ENCODE measurements around the gene NBPF3. TPM values are rescaled to one million over a fixed set of nuclear protein-coding genes. Genes with fewer than 3 reads are reported as not detected.
"Not testable (repeated sequence)": the region's sequence is repeated elsewhere in the genome, so short reads cannot be mapped to it uniquely, and the experiment has no call there.

Gene NBPF3
- total RNA-seq, 1 donor: 13.6 TPM

DNA sequence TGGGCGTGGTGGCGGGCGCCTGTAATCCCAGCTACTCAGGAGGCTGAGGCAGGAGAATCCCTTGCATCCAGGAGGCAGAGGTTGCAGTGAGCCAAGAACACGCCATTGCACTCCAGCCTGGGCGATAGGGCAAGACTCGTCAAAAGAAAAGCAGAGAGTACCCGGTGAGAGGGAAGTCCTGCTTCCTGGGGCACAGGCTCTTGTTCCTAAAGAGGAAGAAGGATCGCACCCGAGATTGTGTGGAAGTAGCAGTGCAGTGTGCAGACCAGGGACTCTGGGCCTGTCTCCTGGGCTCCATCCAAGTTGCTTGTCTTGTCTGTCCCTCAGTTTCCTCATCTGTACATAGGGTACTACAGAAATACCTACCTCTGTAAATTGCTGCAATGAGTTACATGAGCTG, 29.6 kb downstream of the NBPF3 start:
- no peak overlapping the region for H3K4me3 ChIP-seq (ENCODE audit: low read depth, low read length)
- TF ChIP-seq, protein P1, sequence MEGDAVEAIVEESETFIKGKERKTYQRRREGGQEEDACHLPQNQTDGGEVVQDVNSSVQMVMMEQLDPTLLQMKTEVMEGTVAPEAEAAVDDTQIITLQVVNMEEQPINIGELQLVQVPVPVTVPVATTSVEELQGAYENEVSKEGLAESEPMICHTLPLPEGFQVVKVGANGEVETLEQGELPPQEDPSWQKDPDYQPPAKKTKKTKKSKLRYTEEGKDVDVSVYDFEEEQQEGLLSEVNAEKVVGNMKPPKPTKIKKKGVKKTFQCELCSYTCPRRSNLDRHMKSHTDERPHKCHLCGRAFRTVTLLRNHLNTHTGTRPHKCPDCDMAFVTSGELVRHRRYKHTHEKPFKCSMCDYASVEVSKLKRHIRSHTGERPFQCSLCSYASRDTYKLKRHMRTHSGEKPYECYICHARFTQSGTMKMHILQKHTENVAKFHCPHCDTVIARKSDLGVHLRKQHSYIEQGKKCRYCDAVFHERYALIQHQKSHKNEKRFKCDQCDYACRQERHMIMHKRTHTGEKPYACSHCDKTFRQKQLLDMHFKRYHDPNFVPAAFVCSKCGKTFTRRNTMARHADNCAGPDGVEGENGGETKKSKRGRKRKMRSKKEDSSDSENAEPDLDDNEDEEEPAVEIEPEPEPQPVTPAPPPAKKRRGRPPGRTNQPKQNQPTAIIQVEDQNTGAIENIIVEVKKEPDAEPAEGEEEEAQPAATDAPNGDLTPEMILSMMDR (IDR thresholded peaks at IDR 0.05; ENCODE audit: insufficient read depth, low read length): no peak
- no peak for DNase-seq (ENCODE audit: low read depth)

DNA sequence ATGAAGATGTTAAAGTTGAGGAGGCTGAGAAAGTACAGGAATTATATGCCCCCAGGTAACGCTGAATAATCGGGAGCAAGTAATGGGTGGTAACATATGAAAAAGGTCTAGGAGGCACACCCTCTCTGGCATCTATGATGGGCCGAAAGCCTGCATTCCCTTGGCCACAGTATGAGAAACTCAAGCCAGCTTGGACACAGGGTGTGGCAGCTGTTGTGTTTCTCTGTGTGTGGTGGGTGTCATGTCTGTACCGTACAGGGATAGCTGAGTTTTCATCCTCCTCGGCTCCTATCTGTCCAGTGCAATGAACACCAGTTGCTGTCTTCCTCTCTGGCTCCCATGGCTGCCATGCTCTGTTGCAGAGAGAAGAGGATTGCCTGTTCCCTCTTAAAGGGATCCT, 32.9 kb downstream of the NBPF3 start:
- no peak overlapping the region for H3K4me3 ChIP-seq (ENCODE audit: low read depth, low read length)
- peak; percentile 14 for DNase-seq (ENCODE audit: low read depth)
- TF ChIP-seq, protein P1 (IDR thresholded peaks at IDR 0.05; ENCODE audit: insufficient read depth, low read length): no peak

DNA sequence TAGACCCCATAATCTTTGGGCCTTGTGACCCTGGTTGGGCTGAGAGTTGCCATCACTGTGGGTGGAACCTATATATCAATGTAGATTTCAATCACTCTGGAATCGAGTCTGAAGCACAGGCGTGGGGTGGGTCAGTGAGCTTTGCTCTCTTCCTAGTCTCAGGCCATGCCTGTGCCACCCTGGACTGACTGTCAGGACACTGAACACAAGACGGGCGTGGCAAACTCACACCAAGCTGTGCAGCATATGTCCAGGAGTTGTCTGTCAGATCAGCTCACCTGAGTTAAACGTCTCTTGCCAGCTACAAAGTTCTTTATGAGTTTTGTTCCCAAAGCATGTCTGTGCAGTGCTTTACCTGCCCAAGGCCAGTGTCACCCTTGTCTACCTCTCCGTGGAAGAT, 38.4 kb downstream of the NBPF3 start:
- TF ChIP-seq, protein P1 (IDR thresholded peaks at IDR 0.05; ENCODE audit: insufficient read depth, low read length): no peak
- DNase-seq (ENCODE audit: low read depth): no peak
- H3K4me3 ChIP-seq (ENCODE audit: low read depth, low read length): no peak overlapping the region

DNA sequence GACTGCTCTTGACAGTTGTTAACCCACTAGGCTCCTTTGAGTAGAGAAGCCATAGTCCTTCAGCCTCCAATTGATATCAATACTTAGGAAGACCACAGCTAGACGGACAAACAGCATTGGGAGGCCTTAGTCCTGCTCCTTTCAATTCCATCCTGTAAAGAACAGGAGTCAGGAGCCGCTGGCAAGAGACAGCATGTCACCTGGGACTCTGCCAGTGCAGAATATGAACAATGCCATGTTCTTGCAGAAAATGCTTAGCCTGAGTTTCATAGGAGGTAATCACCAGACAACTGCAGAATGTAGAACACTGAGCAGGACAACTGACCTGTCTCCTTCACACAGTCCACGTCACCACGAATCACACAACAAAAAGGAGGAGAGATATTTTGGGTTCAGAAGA, 43.9 kb downstream of the NBPF3 start:
- DNase-seq (ENCODE audit: low read depth); H3K4me3 ChIP-seq (ENCODE audit: low read depth, low read length): not testable (repeated sequence)

DNA sequence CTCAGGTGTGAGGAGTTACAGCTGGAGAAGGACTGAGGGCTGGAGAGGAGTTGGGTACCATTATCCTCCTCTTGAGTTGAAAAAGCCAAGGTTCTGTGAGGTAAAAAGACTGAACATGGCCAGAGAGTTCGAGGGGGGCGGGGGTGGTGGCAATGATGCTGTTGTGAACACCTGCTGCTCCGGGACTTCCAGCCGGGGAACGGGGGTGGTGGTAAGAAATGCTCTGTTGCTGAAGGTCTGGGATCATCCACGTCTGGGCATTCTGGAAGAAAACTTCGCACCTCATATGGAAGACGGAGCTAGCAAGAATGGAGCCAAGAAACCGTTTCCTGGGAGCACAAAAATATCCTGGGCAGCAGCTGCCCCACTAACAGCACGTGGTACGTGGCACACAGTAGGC, 49.2 kb downstream of the NBPF3 start:
- TF ChIP-seq, protein P1 (IDR thresholded peaks at IDR 0.05; ENCODE audit: insufficient read depth, low read length): no peak
- DNase-seq (ENCODE audit: low read depth): no peak
- no peak overlapping the region for H3K4me3 ChIP-seq (ENCODE audit: low read depth, low read length)

DNA sequence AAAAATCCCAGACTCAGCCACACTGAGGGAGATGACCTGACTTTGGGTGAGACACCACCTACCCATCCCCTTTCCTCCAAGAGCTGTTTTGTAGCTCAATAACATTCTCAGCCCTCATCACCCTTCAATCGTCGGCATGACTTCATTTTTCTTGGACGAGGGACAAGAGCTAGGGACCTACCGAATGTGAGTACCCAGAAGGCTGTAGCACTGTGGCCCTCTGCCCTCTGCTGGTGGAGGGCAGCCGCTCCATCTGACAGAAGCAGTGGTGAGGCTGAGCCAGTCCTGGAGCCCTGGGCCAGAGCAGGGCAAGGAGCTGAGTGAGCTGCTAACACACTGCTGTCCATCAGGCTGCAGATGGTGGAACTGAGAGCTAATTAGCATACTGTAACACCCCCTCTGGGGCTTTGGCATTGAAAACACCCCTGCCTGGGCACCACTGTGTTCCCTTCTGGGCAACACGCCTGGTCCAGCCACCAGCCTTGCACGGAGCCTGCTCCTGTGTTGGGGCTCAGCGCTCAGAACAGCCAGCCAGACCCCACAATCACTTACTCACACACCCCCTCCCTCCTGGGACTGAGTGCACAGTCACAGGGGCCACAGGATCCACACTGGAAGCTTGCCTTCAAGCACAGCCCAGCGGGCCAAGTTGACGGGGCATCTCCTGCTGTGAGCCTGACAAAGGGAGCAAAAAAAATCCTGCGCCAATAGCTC, 51.0 kb downstream of the NBPF3 start:
- peak; percentile 80 for DNase-seq (ENCODE audit: low read depth)
- H3K4me3 ChIP-seq (ENCODE audit: low read depth, low read length): peak overlapping the region; percentile 17
- TF ChIP-seq, protein P1 (IDR thresholded peaks at IDR 0.05; ENCODE audit: insufficient read depth, low read length): peak; percentile 79

DNA sequence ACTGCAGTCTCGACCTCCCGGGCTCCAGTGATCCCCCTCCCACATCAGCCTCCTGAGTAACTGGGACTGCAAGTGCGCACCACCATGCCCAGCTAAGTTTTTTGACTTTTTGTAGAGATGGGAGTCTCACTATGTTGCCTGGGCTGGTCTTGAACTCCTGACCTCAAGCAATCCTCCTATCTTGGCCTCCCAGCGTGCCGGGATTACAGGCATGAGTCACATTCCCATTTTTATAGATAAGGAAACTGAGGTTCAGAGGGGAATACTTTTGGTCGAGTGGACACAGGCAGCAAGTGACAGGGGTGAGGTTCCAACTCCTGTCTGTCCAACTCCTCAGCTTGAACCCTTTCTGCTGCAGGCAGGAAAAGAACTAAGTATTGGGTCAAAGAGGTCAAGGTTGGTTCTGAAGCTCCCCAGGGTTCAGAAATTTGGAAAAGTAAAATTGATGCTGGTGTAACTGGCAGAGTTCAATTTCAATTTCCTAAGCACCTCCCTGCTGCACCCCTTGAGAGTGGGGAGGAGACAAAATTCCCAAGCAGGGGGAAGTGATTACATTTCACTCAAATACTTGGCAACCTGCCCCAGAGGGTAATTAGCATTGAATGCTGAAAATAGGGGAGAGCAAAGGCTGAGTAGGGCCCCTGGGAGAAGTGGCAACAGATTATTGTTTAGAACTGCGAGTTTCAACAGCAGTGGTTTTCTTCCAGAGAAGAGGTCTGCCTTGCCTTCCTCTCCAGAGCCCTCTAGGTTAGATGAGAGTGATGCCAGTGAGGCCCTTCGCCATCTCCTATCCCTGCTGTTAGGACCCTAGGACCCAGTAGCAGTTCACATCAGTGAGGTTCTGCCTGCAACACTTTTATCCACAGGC, 51.8 kb downstream of the NBPF3 start:
- DNase-seq (ENCODE audit: low read depth): peak; percentile 26
- H3K4me3 ChIP-seq (ENCODE audit: low read depth, low read length): no peak overlapping the region
- TF ChIP-seq, protein P1 (IDR thresholded peaks at IDR 0.05; ENCODE audit: insufficient read depth, low read length): no peak
